ENCODE data around the gene ANKRD17.

Gene ANKRD17

GRCh38 chr4:73172161-73172560 lies 86.4 kb downstream of the ANKRD17 start:
- Histone ChIP-seq H3K4me1 (ENCODE audit: control insufficient read depth in 1 of 2, insufficient read depth in 1 of 2, low read depth in 1 of 2, low read length in 1 of 2) (peaks cover 1 to 2% of the 10 kb centered on the region in 2 experiments), H3K27me3 (no peaks in the 10 kb centered on the region), H3K36me3 (peaks cover 26% of the 10 kb centered on the region), H3K9me3 (no peaks in the 10 kb centered on the region), H3K27ac (no peak overlapping the region), H3K4me3 (ENCODE audit: low read depth in 1 of 2, low read length in 1 of 2) (no peak overlapping the region)
- TF ChIP-seq CTCF (IDR thresholded peaks at IDR 0.05) = no peak

- Histone ChIP-seq H3K4me1 (ENCODE audit: control insufficient read depth in 1 of 2, insufficient read depth in 1 of 2, low read depth in 1 of 2, low read length in 1 of 2) (peaks cover 6 to 8% of the 10 kb centered on the region in 2 experiments), H3K9me3 (no peaks in the 10 kb centered on the region), H3K27me3 (no peaks in the 10 kb centered on the region), H3K36me3 (peaks cover 22% of the 10 kb centered on the region), H3K4me3 (ENCODE audit: low read depth in 1 of 2, low read length in 1 of 2) (no peak overlapping the region), H3K27ac (no peak overlapping the region)
- TF ChIP-seq CTCF (IDR thresholded peaks at IDR 0.05) = no peak
These were observed 87.9 kb downstream of the ANKRD17 start for GRCh38 chr4:73170518-73171198.

- Histone ChIP-seq H3K4me3 (ENCODE audit: low read depth in 1 of 2, low read length in 1 of 2) (no peak overlapping the region), H3K27ac (no peak overlapping the region), H3K27me3 (no peaks in the 10 kb centered on the region), H3K36me3 (peaks cover 24% of the 10 kb centered on the region), H3K4me1 (ENCODE audit: control insufficient read depth in 1 of 2, insufficient read depth in 1 of 2, low read depth in 1 of 2, low read length in 1 of 2) (peaks cover 6 to 8% of the 10 kb centered on the region in 2 experiments), H3K9me3 (no peaks in the 10 kb centered on the region)
- no peak for TF ChIP-seq CTCF (IDR thresholded peaks at IDR 0.05)
These were observed 92.4 kb downstream of the ANKRD17 start for GRCh38 chr4:73166212-73166611.

- Histone ChIP-seq H3K4me1 (ENCODE audit: control insufficient read depth in 1 of 2, insufficient read depth in 1 of 2, low read depth in 1 of 2, low read length in 1 of 2) (peaks cover under 1% of the 10 kb centered on the region in 2 experiments), H3K4me3 (ENCODE audit: low read depth in 1 of 2, low read length in 1 of 2) (no peak overlapping the region), H3K27ac (no peak overlapping the region), H3K9me3 (no peaks in the 10 kb centered on the region), H3K27me3 (no peaks in the 10 kb centered on the region), H3K36me3 (peaks cover 14% of the 10 kb centered on the region)
- TF ChIP-seq CTCF (IDR thresholded peaks at IDR 0.05) = no peak
These were observed 96.9 kb downstream of the ANKRD17 start for GRCh38 chr4:73161527-73162185.

- H3K36me3 ChIP-seq = peaks cover 47% of the 10 kb centered on the region
- no peaks in the 10 kb centered on the region for H3K4me1 ChIP-seq (ENCODE audit: control insufficient read depth in 1 of 2, insufficient read depth in 1 of 2, low read depth in 1 of 2, low read length in 1 of 2)
- no peak overlapping the region for H3K4me3 ChIP-seq (ENCODE audit: low read depth in 1 of 2, low read length in 1 of 2)
- no peak for TF ChIP-seq CTCF (IDR thresholded peaks at IDR 0.05)
- H3K27ac ChIP-seq = no peak overlapping the region
- no peaks in the 10 kb centered on the region for H3K9me3 ChIP-seq
- H3K27me3 ChIP-seq = no peaks in the 10 kb centered on the region
These were observed 102.2 kb downstream of the ANKRD17 start for GRCh38 chr4:73156394-73156793.

All from neutrophil (primary cell).